GM12874 (cell line): ENCODE results near the gene EXOSC7.

ENCODE experiments used
- CTCF ChIP-seq: IDR thresholded peaks from 2 replicates; pipeline ENCODE4 v1.5.1; 2011; ENCODE audit warnings: low read depth, mild to moderate bottlenecking, control low read depth, low read length, moderate library complexity; ENCODE audit not compliant: insufficient read depth

EXOSC7 gene

GRCh38 chr3:45059132-45059531 is 83.1 kb downstream of the EXOSC7 start:
- no peak for TF ChIP-seq CTCF

- no peak for TF ChIP-seq CTCF
Measured at GRCh38 chr3:45060165-45060892, 84.3 kb downstream of the EXOSC7 start.
